Measurements from ENCODE around the gene SMARCA1.

- TF ChIP-seq ELK1 (IDR thresholded peaks at IDR 0.05; ENCODE audit: borderline replicate concordance, low read depth, low read length) (no peak), CTCF (conservative IDR thresholded peaks at IDR 0.05; ENCODE audit: low read depth, low read length) (no peak), CHD1 (IDR thresholded peaks at IDR 0.05; ENCODE audit: low read depth, low read length) (no peak), MAZ (IDR thresholded peaks at IDR 0.05; ENCODE audit: borderline replicate concordance, low read depth, low read length) (no peak), POLR2A (IDR thresholded peaks at IDR 0.05; ENCODE audit: low read depth, low read length) (no peak), RCOR1 (IDR thresholded peaks at IDR 0.05; ENCODE audit: insufficient replicate concordance, low read length) (no peak), RFX5 (IDR thresholded peaks at IDR 0.05; ENCODE audit: low read depth, low read length) (no peak), CEBPB (IDR thresholded peaks at IDR 0.05; ENCODE audit: low read depth, low read length) (no peak), RAD21 (IDR thresholded peaks at IDR 0.05; ENCODE audit: low read length) (no peak), MAFK (IDR thresholded peaks at IDR 0.05; ENCODE audit: low read depth, low read length) (no peak), BHLHE40 (IDR thresholded peaks at IDR 0.05; ENCODE audit: low read depth, low read length) (no peak), NFE2L2 (IDR thresholded peaks at IDR 0.05; ENCODE audit: low read depth, low read length) (no peak), MXI1 (IDR thresholded peaks at IDR 0.05; ENCODE audit: borderline replicate concordance, low read depth, low read length) (no peak), USF2 (IDR thresholded peaks at IDR 0.05; ENCODE audit: low read depth, low read length) (no peak)
Observed at GRCh38 chrX:129461801-129462456, 61.4 kb downstream of the SMARCA1 start.

Data from IMR-90 (cell line).